MCF 10A (cell line): ENCODE results near the gene PAGE2. TPM values are rescaled to one million over a fixed set of nuclear protein-coding genes. Genes with fewer than 3 reads are reported as not detected.
"Not testable (repeated sequence)": the region's sequence is repeated elsewhere in the genome, so short reads cannot be mapped to it uniquely, and the experiment has no call there.

Experiments used
- BruUV-seq: library from RNA; stranded (reverse); fragments of 400-500 nt; replicated peaks from 2 replicates; lab custom pipeline; 2021; lab: Mats Ljungman, UMichigan
- CTCF ChIA-PET: fragments of 300-600 bp; sonication (Branson Sonifier 250); formaldehyde crosslinking; extraction: SDS; loops from one replicate; lab custom pipeline; 2021; ENCODE audit warnings: antibody characterized with exemption, inconsistent platforms; lab: Yijun Ruan, JAX
- POLR2A ChIA-PET: fragments of 300-600, 350-650 bp; sonication (Branson Sonifier 250); formaldehyde crosslinking; extraction: SDS; loops from one replicate; lab custom pipeline; 2020; ENCODE audit warnings: antibody characterized with exemption, inconsistent platforms; lab: Yijun Ruan, JAX
- DNase-seq: peaks from one replicate; pipeline ENCODE4 v3.0.0-alpha.2; 2018; ENCODE audit not compliant: unreplicated experiment
- H3K27ac Mint-ChIP-seq: one replicate; pipeline ENCODE4 v1.8.0; 2022; ENCODE audit warnings: mild to moderate bottlenecking, low read depth, mixed read lengths; ENCODE audit not compliant: unreplicated experiment
- H3K27me3 Mint-ChIP-seq: one replicate; pipeline ENCODE4 v1.8.0; 2022; ENCODE audit warnings: mixed read lengths; ENCODE audit not compliant: insufficient read depth, unreplicated experiment
- H3K36me3 Mint-ChIP-seq: one replicate; pipeline ENCODE4 v1.8.0; 2022; ENCODE audit warnings: mild to moderate bottlenecking, moderate library complexity, mixed read lengths; ENCODE audit not compliant: insufficient read depth, unreplicated experiment
- H3K4me1 Mint-ChIP-seq: one replicate; pipeline ENCODE4 v1.8.0; 2022; ENCODE audit warnings: mixed read lengths; ENCODE audit not compliant: insufficient read depth, unreplicated experiment
- H3K4me3 Mint-ChIP-seq: one replicate; pipeline ENCODE4 v1.8.0; 2022; ENCODE audit warnings: mild to moderate bottlenecking, moderate library complexity, mixed read lengths; ENCODE audit not compliant: unreplicated experiment
- H3K9me3 Mint-ChIP-seq: one replicate; pipeline ENCODE4 v1.8.0; 2022; ENCODE audit warnings: mixed read lengths; ENCODE audit not compliant: unreplicated experiment
- CTCF ChIP-seq: fragments of 200-600 bp; IDR thresholded peaks from one replicate; pipeline ENCODE4 v1.8.0; 2022; ENCODE audit warnings: antibody characterized with exemption, mild to moderate bottlenecking; ENCODE audit not compliant: unreplicated experiment
- intact Hi-C: fragments of 100-400 bp; cut with micrococcal nuclease; formaldehyde crosslinking; loops from 2 replicates; pipeline ENCODE4 v1.14.1; 2022
- total RNA-seq: library from RNA; stranded (reverse); gene quantifications from 2 replicates; pipeline ENCODE4 v1.2.3, GENCODE V29; 2022

PAGE2 gene
- total RNA-seq, 1 experiment from 2014 or later, result not detected

GRCh38 chrX:55132416-55132815 lies 43.6 kb downstream of the PAGE2 start:
- Mint-ChIP-seq H3K4me1 (no peaks in the 10 kb centered on the region), H3K4me3 (no peak overlapping the region), H3K27me3 (peaks cover 66% of the 10 kb centered on the region), H3K27ac (no peak overlapping the region), H3K36me3 (no peaks in the 10 kb centered on the region), H3K9me3 (no peaks in the 10 kb centered on the region)
- POLR2A ChIA-PET, result no interaction called here
- no peak for DNase-seq
- no TSS peak for BruUV-seq
- TF ChIP-seq CTCF, result no peak
- intact Hi-C loops, result no loop called here
- CTCF ChIA-PET, result interaction anchor here (0.6 to 1.9 kb wide), 3 partner anchors 8 to 211 kb away, joined by 3 to 5 read pairs (median 4); no protein-coding TSS in a partner anchor

GRCh38 chrX:55135171-55135570 lies 46.4 kb downstream of the PAGE2 start:
- Mint-ChIP-seq H3K9me3 (no peaks in the 10 kb centered on the region), H3K4me1 (no peaks in the 10 kb centered on the region), H3K36me3 (no peaks in the 10 kb centered on the region), H3K4me3 (no peak overlapping the region), H3K27ac (no peak overlapping the region), H3K27me3 (peaks cover 53% of the 10 kb centered on the region)
- POLR2A ChIA-PET, result no interaction called here
- no TSS peak for BruUV-seq
- DNase-seq, result peak; percentile 47
- peak; percentile 45 for TF ChIP-seq CTCF
- intact Hi-C loops, result loop anchor here (1.0 to 5.0 kb wide), 3 partner anchors 583 to 1592 kb away; partner anchors contain the start of gene NBDY
- CTCF ChIA-PET, result interaction anchor here (0.6 to 2.0 kb wide), 22 partner anchors 8 to 1881 kb away, joined by 3 to 8 read pairs (median 3); partner anchors contain the start of gene RRAGB

- H3K27ac Mint-ChIP-seq, H3K9me3 Mint-ChIP-seq, POLR2A ChIA-PET, H3K4me1 Mint-ChIP-seq, H3K4me3 Mint-ChIP-seq, DNase-seq, BruUV-seq, intact Hi-C loops, H3K36me3 Mint-ChIP-seq: not testable (repeated sequence)
- CTCF ChIA-PET, result interaction anchor here (1.0 kb wide), 1 partner anchor 569 kb away, joined by 3 read pairs; no protein-coding TSS in a partner anchor
- peaks cover 43% of the 10 kb centered on the region for H3K27me3 Mint-ChIP-seq
Observed at GRCh38 chrX:55140800-55141199, 52.0 kb downstream of the PAGE2 start.

Other genes starting within 250 kb of the PAGE2 start
- not detected in 2 replicates for gene TRO, start 168.2 kb upstream of the PAGE2 start, total RNA-seq
- 0.27 and 0.37 TPM in 2 replicates for gene PFKFB1, start 94.8 kb upstream of the PAGE2 start, total RNA-seq
- 11.8 and 14.0 TPM in 2 replicates for gene APEX2, start 88.7 kb upstream of the PAGE2 start, total RNA-seq
- gene ALAS2, start 58.0 kb upstream of the PAGE2 start, total RNA-seq, result not detected in 2 replicates
- not detected in 2 replicates for gene PAGE2B, start 14.0 kb upstream of the PAGE2 start, total RNA-seq
- not detected in 2 replicates for gene PAGE5, start 131.3 kb downstream of the PAGE2 start, total RNA-seq
- gene PAGE3, start 175.9 kb downstream of the PAGE2 start, total RNA-seq, result not detected in 2 replicates